K562 (cell line): ENCODE measurements around the gene DIPK1A. TPM values are rescaled to one million over a fixed set of nuclear protein-coding genes. Genes with fewer than 3 reads are reported as not detected.

Source experiments
- ATAC-seq: fragments of 200-7000 bp; cut with Tn5 transposase; 3 replicates; pipeline ENCODE4 v1.9.1; 2020; ENCODE audit warnings: moderate library complexity
- BruUV-seq: library from RNA; stranded (reverse); fragments of 400-500 nt; replicated peaks from 2 replicates; lab custom pipeline; 2021; lab: Mats Ljungman, UMichigan
- CTCF ChIA-PET: fragments of 300-600 bp; formaldehyde crosslinking; extraction: SDS; loops from one replicate; lab custom pipeline; 2021; ENCODE audit warnings: low intra/inter-chr PET ratio; lab: Yijun Ruan, JAX
- POLR2A ChIA-PET: fragments of 300-600, 350-650 bp; sonication (Branson Sonifier 250); formaldehyde crosslinking; extraction: SDS; loops from one replicate; lab custom pipeline; 2021; ENCODE audit warnings: antibody characterized with exemption, inconsistent platforms; lab: Yijun Ruan, JAX
- DNase-seq, 4 experiments: peaks; one replicate each; pipeline versions ENCODE4 v3.0.0 to v3.0.0-alpha.2; 2011 to 2018; ENCODE audit warnings: low spot score in 3 of 4, mixed read lengths in 3 of 4; ENCODE audit errors: extremely low read depth in 1 of 4
- FAIRE-seq: peaks from 2 replicates; lab custom pipeline; 2011; peaks lifted over from hg19 to GRCh38; lab: Jason Lieb, UNC
- H2AFZ ChIP-seq: 2 replicates; pipeline ENCODE4 v1.6.0; 2011; ENCODE audit warnings: low read depth, low read length, control low read depth, inconsistent platforms
- H3K27ac ChIP-seq: fragments of 200-600 bp; 3 replicates; pipeline ENCODE4 v1.8.0; 2011; ENCODE audit warnings: low read depth, mild to moderate bottlenecking, control low read depth, inconsistent platforms, low read length, moderate library complexity, mixed read lengths; ENCODE audit errors: extremely low read depth
- H3K27me3 ChIP-seq, 2 experiments: fragments of 300-600 bp in 1 of 2; 2 replicates in 1 of 2; 3 replicates in 1 of 2; pipeline versions ENCODE4 v1.6.0 to v1.8.0; 2011; ENCODE audit warnings: inconsistent platforms in 2 of 2, low read length in 2 of 2, mild to moderate bottlenecking in 1 of 2, mixed read lengths in 1 of 2, moderate library complexity in 1 of 2; ENCODE audit not compliant: control insufficient read depth in 2 of 2, insufficient read depth in 2 of 2
- H3K36me3 ChIP-seq: fragments of 300-600 bp; 3 replicates; pipeline ENCODE4 v1.8.0; 2011; ENCODE audit warnings: mild to moderate bottlenecking, low read length, inconsistent platforms; ENCODE audit not compliant: control insufficient read depth, insufficient read depth
- H3K4me1 ChIP-seq, 2 experiments: fragments of 200-600 bp in 1 of 2; replicated peaks in 1 of 2; 2 replicates in 1 of 2; 3 replicates in 1 of 2; pipeline versions ENCODE4 v1.5.1 to v1.8.0; 2011; ENCODE audit warnings: inconsistent platforms in 2 of 2, low read length in 2 of 2, mild to moderate bottlenecking in 1 of 2, mixed read lengths in 1 of 2, moderate library complexity in 1 of 2; ENCODE audit not compliant: control insufficient read depth in 2 of 2, insufficient read depth in 2 of 2
- H3K4me2 ChIP-seq: 2 replicates; pipeline ENCODE4 v1.6.1; 2011; ENCODE audit warnings: low read length, control low read depth, inconsistent platforms, mixed read lengths; ENCODE audit not compliant: insufficient read depth
- H3K4me3 ChIP-seq: fragments of 200-600 bp; sonication (generic), shearing (Covaris generic); 2 replicates; pipeline ENCODE4 v1.5.1; 2016; ENCODE audit warnings: control low read depth, inconsistent platforms
- H3K79me2 ChIP-seq: fragments of 200-600 bp; 3 replicates; pipeline ENCODE4 v1.8.0; 2011; ENCODE audit warnings: low read length, inconsistent platforms; ENCODE audit not compliant: control insufficient read depth, insufficient read depth
- H3K9ac ChIP-seq, 2 experiments: 2 replicates each; pipeline versions ENCODE4 v1.6.0 to v1.6.1; 2011; ENCODE audit warnings: low read depth in 2 of 2, low read length in 2 of 2, control low read depth in 1 of 2, inconsistent platforms in 1 of 2, mild to moderate bottlenecking in 1 of 2, mixed read lengths in 1 of 2; ENCODE audit not compliant: insufficient read depth in 1 of 2
- H3K9me1 ChIP-seq: one replicate; pipeline ENCODE4 v1.6.0; 2011; ENCODE audit warnings: inconsistent platforms, mild to moderate bottlenecking, low read length, moderate library complexity; ENCODE audit not compliant: control insufficient read depth, insufficient read depth
- H3K9me3 ChIP-seq: replicated peaks from 2 replicates; pipeline ENCODE4 v1.5.1; 2011; ENCODE audit warnings: low read depth, low read length, inconsistent platforms; ENCODE audit not compliant: control insufficient read depth, insufficient read depth
- H4K20me1 ChIP-seq: replicated peaks from 2 replicates; pipeline ENCODE4 v1.6.1; 2011; ENCODE audit warnings: low read length, inconsistent platforms, mixed read lengths; ENCODE audit not compliant: control insufficient read depth, insufficient read depth
- CBX2 ChIP-seq: fragments of 200-600 bp; sonication (generic); IDR thresholded peaks from one replicate; pipeline ENCODE4 v1.6.1; 2012; ENCODE audit warnings: mild to moderate bottlenecking, low read length, inconsistent platforms; ENCODE audit not compliant: insufficient read depth, poor library complexity, severe bottlenecking
- ETS2 ChIP-seq: IDR thresholded peaks from 2 replicates; pipeline ENCODE4 v1.6.1; 2016; ENCODE audit warnings: borderline replicate concordance, missing genetic modification characterization, mild to moderate bottlenecking, moderate library complexity, missing compliant biosample characterization; ENCODE audit not compliant: poor library complexity, severe bottlenecking
- HDAC8 ChIP-seq: fragments of 450-650 bp; IDR thresholded peaks from 2 replicates; pipeline ENCODE4 v1.6.1; 2016; ENCODE audit warnings: mild to moderate bottlenecking, missing genetic modification characterization, moderate library complexity, missing compliant biosample characterization
- NR0B1 ChIP-seq: fragments of 450-650 bp; IDR thresholded peaks from one replicate; pipeline ENCODE4 v1.6.1; 2018; ENCODE audit warnings: mild to moderate bottlenecking, moderate library complexity; ENCODE audit not compliant: partially characterized antibody
- SAP30 ChIP-seq: fragments of 200-600 bp; sonication (generic); IDR thresholded peaks from 2 replicates; pipeline ENCODE4 v1.6.1; 2012; ENCODE audit warnings: borderline replicate concordance, low read depth, mild to moderate bottlenecking, moderate library complexity, low read length, control low read depth, inconsistent platforms; ENCODE audit not compliant: insufficient read depth, poor library complexity, severe bottlenecking
- ZNF583 ChIP-seq: fragments of 250-450 bp; sonication (Bioruptor Pico); IDR thresholded peaks from 2 replicates; pipeline ENCODE4 v1.4.0; 2020
- WGBS: fragments of 100-300 bp; shearing (Covaris generic); methylation state at CpG from one replicate; pipeline ENCODE4 v1.1.6; 2016; ENCODE audit warnings: low coverage, mixed read lengths; ENCODE audit not compliant: insufficient coverage; ENCODE audit errors: missing lambda C conversion rate; 5-methylcytosine and 5-hydroxymethylcytosine counted together
- in situ Hi-C: fragments of 300-500 bp; cut with MboI; formaldehyde crosslinking; loops from 4 replicates; pipeline ENCODE4 v1.15.0; 2018; ENCODE audit warnings: inconsistent platforms, mixed read lengths
- intact Hi-C: fragments of 100-400 bp; cut with micrococcal nuclease; formaldehyde crosslinking; loops from 2 replicates; pipeline ENCODE4 v1.14.2; 2022
- polyA plus RNA-seq, 8 experiments: library from polyadenylated mRNA; depleted of rRNA in 4 of 8; stranded (reverse) in 5 of 8; unstranded in 3 of 8; fragments of >200 nt; fragmentation: Nextera tagmentation in 2 of 8; fragmentation: Illumina TruSeq in 1 of 8; extraction: Ambion mirVana in 2 of 8; extraction: Trizol in 1 of 8; gene quantifications; 2 replicates each; pipeline versions ENCODE4 v1.2.1 to v1.2.3, GENCODE V29; 2011 to 2014; ENCODE audit warnings: inconsistent platforms in 1 of 8, missing spikeins in 1 of 8
- total RNA-seq, 7 experiments: library from RNA; depleted of rRNA in 6 of 7; stranded (reverse); fragments of >200 nt in 6 of 7; fragmentation: Illumina TruSeq in 2 of 7; extraction: Trizol in 2 of 7; gene quantifications; 2 replicates each; pipeline versions ENCODE4 v1.2.1 to v1.2.3, GENCODE V29; 2011 to 2021; ENCODE audit warnings: low replicate concordance in 1 of 7

DIPK1A gene
- total and polyA plus RNA-seq, 9 of the 15 experiments (the other 6 are each of a cell fraction or from before 2014, with no cell fraction given), result 0.54 to 2.5 (median 1.3) TPM

- no peak overlapping the region for H3K4me3 ChIP-seq
- in situ Hi-C loops, result no loop called here
- no peak overlapping the region for H3K4me2 ChIP-seq
- H3K9me1 ChIP-seq, result no peaks in the 10 kb centered on the region
- no peak overlapping the region for H3K27ac ChIP-seq
- H3K9me3 ChIP-seq, result no peaks in the 10 kb centered on the region
- BruUV-seq, result no TSS peak
- H4K20me1 ChIP-seq, result no peaks in the 10 kb centered on the region; the same call in 1 of the 2 replicates
- WGBS, result 15% methylated on average over 4 of the region's 4 CpGs
- intact Hi-C loops, result no loop called here
- no peaks in the 10 kb centered on the region for H3K27me3 ChIP-seq
- H3K9ac ChIP-seq, result no peak overlapping the region
- H3K79me2 ChIP-seq, result no peaks in the 10 kb centered on the region
- ATAC-seq (no peak), FAIRE-seq (no peak), DNase-seq (no peak)
- no peaks in the 10 kb centered on the region for H3K36me3 ChIP-seq
- ChIA-PET CTCF (no interaction called here), POLR2A (interaction anchor here (0.9 kb wide), 1 partner anchor 82 kb away, joined by 4 read pairs; no protein-coding TSS in a partner anchor)
- no peak overlapping the region for H2AFZ ChIP-seq
- TF ChIP-seq ETS2 (no peak), ZNF583 (no peak), CBX2 (no peak), SAP30 (no peak), HDAC8 (tag) (no peak), NR0B1 (no peak)
- TF ChIP-seq, all 486 proteins: peak for 0
- peaks cover 0 to 4% of the 10 kb centered on the region in 2 experiments; a peak in 1 of 5 replicates for H3K4me1 ChIP-seq
These were observed 81.8 kb downstream of the DIPK1A start for GRCh38 chr1:92879316-92879968.
